Lower lobe of right lung (tissue), 2 donors: ENCODE measurements around the gene PLCB3. TPM values are rescaled to one million over a fixed set of nuclear protein-coding genes. Genes with fewer than 3 reads are reported as not detected.

Experiments used
- ATAC-seq, 2 donors: fragments of 200-7000 bp; cut with Tn5 transposase; one replicate each; pipeline ENCODE4 v1.9.1; 2020 to 2022; ENCODE audit warnings: mild to moderate bottlenecking in 2 of 2, moderate library complexity in 2 of 2
- DNase-seq: peaks from one replicate; pipeline ENCODE4 v3.0.0-alpha.2; 2020
- H3K27ac ChIP-seq: fragments of 200-600 bp; one replicate; pipeline ENCODE4 v1.8.0; 2022
- H3K27me3 ChIP-seq: fragments of 200-600 bp; one replicate; pipeline ENCODE4 v1.8.0; 2022; ENCODE audit warnings: low read depth
- H3K36me3 ChIP-seq: fragments of 200-600 bp; one replicate; pipeline ENCODE4 v1.8.0; 2022; ENCODE audit warnings: mild to moderate bottlenecking
- H3K4me1 ChIP-seq: fragments of 200-600 bp; one replicate; pipeline ENCODE4 v1.8.0; 2022
- H3K4me3 ChIP-seq: fragments of 200-600 bp; one replicate; pipeline ENCODE4 v1.8.0; 2022; ENCODE audit warnings: mild to moderate bottlenecking
- H3K9me3 ChIP-seq: fragments of 200-600 bp; one replicate; pipeline ENCODE4 v1.8.0; 2022
- intact Hi-C: fragments of 100-400 bp; cut with DNase I; formaldehyde crosslinking; loops from one replicate; pipeline ENCODE4 v1.11.0; 2022
- total RNA-seq: library from RNA; stranded (reverse); fragmentation: NEBNext Ultra II Directional; extraction: Animal tissue kit (Norgen Biotek cat#: 25700); gene quantifications from one replicate; pipeline ENCODE4 v1.2.1, GENCODE V29; 2021
- TF ChIP-seq, protein P1 (sequence below): fragments of 200-600 bp; IDR thresholded peaks from one replicate; pipeline ENCODE4 v1.8.0; 2022; ENCODE audit warnings: antibody characterized with exemption, mild to moderate bottlenecking
- donor health status: DM: no; HTN: yes; CAD: no; lungs with severe emphysema.

PLCB3 gene
- total RNA-seq, 1 donor from 2014 or later: 31.8 TPM

DNA sequence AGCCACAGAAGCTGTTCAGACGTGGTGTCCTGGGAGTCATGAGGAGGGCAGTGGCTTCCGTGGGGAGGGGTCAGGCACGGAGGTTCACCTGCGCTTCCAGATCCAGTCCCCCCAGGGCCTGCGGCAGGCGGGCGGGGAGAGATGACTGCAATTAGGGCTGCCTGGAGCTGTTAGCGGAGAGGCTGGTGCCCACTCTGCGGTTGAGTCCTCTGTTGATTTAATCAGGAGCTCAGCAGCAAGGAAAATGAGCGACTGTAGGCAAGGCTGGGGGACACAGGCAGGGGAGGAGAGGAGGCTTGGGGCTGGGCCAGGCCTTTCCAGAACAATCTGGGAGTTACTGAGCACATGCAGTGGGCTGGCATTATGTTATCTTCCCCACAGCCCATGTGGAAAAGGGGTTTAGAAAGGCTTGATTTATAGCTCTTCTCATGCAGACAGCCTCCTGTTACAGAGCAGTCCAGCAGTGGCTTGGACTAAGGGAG lies 13.1 kb downstream of the PLCB3 start:
- Histone ChIP-seq H3K9me3 (no peaks in the 10 kb centered on the region), H3K27me3 (no peaks in the 10 kb centered on the region), H3K4me1 (peaks cover 25% of the 10 kb centered on the region), H3K27ac (no peak overlapping the region), H3K36me3 (peaks cover 74% of the 10 kb centered on the region), H3K4me3 (no peak overlapping the region)
- TF ChIP-seq, protein P1, sequence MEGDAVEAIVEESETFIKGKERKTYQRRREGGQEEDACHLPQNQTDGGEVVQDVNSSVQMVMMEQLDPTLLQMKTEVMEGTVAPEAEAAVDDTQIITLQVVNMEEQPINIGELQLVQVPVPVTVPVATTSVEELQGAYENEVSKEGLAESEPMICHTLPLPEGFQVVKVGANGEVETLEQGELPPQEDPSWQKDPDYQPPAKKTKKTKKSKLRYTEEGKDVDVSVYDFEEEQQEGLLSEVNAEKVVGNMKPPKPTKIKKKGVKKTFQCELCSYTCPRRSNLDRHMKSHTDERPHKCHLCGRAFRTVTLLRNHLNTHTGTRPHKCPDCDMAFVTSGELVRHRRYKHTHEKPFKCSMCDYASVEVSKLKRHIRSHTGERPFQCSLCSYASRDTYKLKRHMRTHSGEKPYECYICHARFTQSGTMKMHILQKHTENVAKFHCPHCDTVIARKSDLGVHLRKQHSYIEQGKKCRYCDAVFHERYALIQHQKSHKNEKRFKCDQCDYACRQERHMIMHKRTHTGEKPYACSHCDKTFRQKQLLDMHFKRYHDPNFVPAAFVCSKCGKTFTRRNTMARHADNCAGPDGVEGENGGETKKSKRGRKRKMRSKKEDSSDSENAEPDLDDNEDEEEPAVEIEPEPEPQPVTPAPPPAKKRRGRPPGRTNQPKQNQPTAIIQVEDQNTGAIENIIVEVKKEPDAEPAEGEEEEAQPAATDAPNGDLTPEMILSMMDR: no peak
- DNase-seq (no peak), ATAC-seq (no peak)
- intact Hi-C loops: no loop called here

DNA sequence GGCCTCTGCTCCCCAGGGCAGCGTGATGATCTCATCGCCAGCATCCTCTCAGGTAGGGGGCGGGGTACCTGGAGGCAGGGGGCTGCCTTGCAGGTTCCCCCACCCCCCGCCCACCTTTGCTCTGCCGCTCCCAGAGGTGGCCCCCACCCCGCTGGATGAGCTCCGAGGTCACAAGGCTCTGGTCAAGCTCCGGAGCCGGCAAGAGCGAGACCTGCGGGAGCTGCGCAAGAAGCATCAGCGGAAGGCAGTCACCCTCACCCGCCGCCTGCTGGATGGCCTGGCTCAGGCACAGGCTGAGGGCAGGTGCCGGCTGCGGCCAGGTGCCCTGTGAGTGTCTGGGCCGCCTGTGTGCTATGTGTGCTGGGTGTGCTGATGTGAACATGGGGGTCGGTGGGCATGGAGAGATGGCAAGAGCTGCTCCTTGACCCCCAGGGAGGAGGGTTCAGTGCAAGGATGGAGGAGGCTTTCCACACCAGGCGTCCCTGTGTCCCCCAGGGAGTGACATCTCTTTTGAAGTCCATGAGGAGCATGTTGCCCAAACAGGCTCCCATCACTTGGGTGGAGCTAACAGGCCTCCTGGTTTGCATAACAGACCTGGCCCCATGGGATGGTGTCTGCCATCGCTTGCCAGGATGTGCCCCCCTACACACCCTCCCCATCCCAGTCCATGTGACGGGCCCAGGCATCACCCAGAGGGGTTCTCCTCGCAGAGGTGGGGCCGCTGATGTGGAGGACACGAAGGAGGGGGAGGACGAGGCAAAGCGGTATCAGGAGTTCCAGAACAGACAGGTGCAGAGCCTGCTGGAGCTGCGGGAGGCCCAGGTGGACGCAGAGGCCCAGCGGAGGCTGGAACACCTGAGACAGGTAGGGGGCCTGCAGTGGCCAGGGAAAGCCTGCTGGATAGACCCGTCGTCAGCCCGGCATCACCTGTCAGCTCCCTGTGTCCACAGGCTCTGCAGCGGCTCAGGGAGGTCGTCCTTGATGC lies 14.1 kb downstream of the PLCB3 start:
- H3K27me3 ChIP-seq: no peaks in the 10 kb centered on the region
- no peak overlapping the region for H3K27ac ChIP-seq
- no peaks in the 10 kb centered on the region for H3K9me3 ChIP-seq
- intact Hi-C loops: no loop called here
- TF ChIP-seq, protein P1: no peak
- no peak for DNase-seq
- peaks cover 65% of the 10 kb centered on the region for H3K36me3 ChIP-seq
- peaks cover 25% of the 10 kb centered on the region for H3K4me1 ChIP-seq
- no peak overlapping the region for H3K4me3 ChIP-seq
- no peak for ATAC-seq

DNA sequence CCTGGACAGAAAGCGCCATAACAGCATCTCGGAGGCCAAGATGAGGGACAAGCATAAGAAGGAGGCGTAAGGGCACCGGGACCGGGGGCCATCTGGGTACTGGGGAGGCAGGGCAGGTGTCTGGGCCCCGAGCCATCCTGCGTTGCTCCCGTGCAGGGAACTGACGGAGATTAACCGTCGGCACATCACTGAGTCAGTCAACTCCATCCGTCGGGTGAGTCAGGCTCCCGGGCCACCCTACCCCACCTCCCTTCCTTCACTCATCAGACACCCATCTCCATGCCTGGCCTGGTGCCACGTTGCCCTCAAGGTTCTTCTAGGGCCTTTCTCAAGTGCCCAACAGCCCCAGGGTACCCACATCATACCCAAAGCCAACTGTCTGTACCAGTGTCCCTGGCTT lies 15.0 kb downstream of the PLCB3 start:
- intact Hi-C loops: no loop called here

DNA sequence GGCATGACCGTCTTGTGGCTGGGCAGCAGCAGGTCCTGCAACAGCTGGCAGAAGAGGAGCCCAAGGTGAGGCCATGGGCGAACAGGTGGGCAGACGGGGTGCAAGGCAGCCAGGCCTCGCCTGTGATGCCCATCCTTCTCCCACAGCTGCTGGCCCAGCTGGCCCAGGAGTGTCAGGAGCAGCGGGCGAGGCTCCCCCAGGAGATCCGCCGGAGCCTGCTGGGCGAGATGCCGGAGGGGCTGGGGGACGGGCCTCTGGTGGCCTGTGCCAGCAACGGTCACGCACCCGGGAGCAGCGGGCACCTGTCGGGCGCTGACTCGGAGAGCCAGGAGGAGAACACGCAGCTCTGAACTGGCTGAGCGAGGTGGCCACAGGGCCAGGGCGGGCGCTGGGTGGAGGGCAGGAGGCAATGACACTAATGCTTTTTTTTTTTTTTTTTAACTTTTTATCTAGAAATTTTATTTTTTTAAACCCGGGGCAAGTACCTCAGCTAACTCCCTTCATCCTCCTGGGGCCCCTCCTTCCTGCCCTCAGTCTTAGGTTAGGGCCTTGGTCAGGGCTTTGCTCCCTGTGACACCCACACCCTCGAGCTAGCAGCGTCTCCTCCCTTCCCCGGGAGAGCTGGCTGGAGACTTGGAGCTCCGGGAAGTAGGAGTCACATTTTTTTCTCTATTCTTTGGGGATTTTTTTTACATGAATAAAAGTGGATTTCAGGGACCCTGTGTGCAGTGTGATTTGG lies 16.0 kb downstream of the PLCB3 start:
- H3K27me3 ChIP-seq: no peaks in the 10 kb centered on the region
- peaks cover 50% of the 10 kb centered on the region for H3K36me3 ChIP-seq
- H3K9me3 ChIP-seq: no peaks in the 10 kb centered on the region
- DNase-seq (no peak), ATAC-seq (no peak)
- peak overlapping the region; percentile 95 for H3K4me3 ChIP-seq
- intact Hi-C loops: no loop called here
- H3K4me1 ChIP-seq: peaks cover 35% of the 10 kb centered on the region
- peak overlapping the region; percentile 99 for H3K27ac ChIP-seq
- TF ChIP-seq, protein P1: no peak

More for the DNA sequence above, 15.0 kb downstream of the PLCB3 start:
- Histone ChIP-seq H3K27me3 (no peaks in the 10 kb centered on the region), H3K4me1 (peaks cover 25% of the 10 kb centered on the region), H3K27ac (no peak overlapping the region), H3K9me3 (no peaks in the 10 kb centered on the region), H3K36me3 (peaks cover 60% of the 10 kb centered on the region), H3K4me3 (no peak overlapping the region)
- ATAC-seq: no peak
- TF ChIP-seq, protein P1: no peak
- no peak for DNase-seq

DNA sequence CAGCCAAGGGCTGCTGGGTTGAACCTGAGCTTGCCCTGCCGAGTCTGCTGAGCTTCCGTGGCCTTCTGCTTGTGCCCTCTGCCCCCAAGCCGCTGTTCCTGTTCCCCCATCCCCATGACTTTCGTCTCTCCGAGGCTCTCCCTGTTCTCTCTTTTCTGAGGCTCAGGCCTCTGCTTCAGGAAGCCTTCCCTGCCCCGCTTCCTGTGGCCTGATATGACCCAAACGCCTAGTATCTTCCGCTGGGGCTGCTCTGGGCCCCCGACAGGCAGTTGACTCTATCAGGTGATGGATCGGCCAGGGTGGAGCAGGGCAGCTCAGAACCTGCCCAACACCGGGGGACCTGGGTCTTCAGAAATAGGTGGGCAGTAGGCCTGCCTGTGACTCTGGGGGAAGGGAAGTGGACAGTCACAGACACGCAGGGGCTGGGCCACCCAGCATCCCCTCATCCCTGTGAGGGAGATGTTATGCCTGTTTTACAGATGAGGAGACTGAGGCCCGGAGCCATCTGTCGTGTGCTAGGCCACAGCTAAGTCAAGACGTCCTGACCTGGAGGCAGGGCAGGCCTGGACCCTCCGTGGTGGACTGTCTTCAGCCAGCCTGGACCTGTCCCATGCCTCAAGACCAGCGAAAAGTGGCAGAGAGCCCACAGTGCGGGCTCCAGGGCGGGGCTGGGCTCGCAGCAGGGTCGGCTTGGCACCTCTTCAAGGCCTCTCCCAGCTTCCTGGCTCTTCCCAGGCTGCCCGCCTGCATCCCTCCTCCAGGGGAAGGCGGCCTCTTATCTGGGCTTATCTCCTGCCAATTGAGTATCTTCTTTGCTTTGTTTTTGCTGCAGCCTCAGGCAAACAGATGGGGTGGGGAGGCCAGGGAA lies 16.9 kb downstream of the PLCB3 start:
- H3K27ac ChIP-seq: peak overlapping the region; percentile 99
- no peak for ATAC-seq
- peak overlapping the region; percentile 95 for H3K4me3 ChIP-seq

More for the DNA sequence above, 16.9 kb downstream of the PLCB3 start:
- peaks cover 40% of the 10 kb centered on the region for H3K4me1 ChIP-seq
- peaks cover 41% of the 10 kb centered on the region for H3K36me3 ChIP-seq
- no peaks in the 10 kb centered on the region for H3K9me3 ChIP-seq
- intact Hi-C loops: no loop called here
- peak; percentile 72 for DNase-seq
- no peaks in the 10 kb centered on the region for H3K27me3 ChIP-seq
- TF ChIP-seq, protein P1: no peak
